HG03520 (cell line): ENCODE measurements around the gene NHLRC4.

Experiments used
- ATAC-seq: cut with Tn5 transposase; IDR thresholded peaks from one replicate; pipeline ENCODE4 v1.9.1; 2021; ENCODE audit warnings: mild to moderate bottlenecking, moderate library complexity; ENCODE audit not compliant: unreplicated experiment

Gene NHLRC4

DNA sequence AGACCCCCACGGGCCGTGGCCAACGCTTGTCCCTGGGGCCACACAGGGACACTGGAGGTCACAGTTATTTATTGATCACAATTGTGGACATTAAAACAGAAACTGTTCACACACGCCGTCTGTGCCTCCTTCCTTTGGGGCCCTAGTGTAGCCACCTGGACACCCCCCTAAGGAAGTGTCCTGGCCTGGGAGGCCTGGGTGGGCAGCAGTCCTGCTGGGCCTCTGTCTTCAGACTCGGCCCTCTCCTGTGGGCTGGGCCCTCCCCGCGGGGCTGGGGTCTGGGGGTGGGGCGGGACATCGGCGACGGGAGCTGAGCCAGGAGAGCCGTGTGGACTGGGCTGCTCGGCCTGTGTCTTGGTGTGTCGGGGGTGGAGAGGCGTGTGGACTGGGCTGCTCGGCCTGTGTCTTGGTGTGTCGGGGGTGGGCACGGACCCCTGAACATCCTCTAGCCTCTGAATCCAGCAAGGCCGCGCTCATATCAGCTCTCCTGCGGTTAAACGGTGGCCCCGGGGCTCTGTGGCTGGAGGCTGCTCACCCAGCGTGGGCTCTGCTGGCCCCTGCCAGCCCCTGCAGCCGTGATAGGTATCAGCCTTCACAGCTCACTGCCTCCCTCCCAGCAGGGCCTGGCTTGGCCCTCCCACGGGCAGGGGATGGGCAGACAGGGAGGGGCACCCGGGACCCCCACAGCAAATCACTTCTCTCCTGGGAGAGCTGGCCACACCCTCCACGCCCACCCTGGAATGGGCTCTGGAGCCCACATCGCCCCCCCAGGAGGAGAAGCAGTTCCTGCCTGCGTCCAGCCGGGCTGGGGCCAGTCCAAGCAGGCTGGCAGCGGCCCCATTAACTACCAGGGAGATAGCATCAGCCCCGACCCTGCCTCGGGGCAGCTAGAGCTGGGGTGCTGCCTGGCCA, 1.1 kb upstream of the NHLRC4 start:
- ATAC-seq, result no peak

DNA sequence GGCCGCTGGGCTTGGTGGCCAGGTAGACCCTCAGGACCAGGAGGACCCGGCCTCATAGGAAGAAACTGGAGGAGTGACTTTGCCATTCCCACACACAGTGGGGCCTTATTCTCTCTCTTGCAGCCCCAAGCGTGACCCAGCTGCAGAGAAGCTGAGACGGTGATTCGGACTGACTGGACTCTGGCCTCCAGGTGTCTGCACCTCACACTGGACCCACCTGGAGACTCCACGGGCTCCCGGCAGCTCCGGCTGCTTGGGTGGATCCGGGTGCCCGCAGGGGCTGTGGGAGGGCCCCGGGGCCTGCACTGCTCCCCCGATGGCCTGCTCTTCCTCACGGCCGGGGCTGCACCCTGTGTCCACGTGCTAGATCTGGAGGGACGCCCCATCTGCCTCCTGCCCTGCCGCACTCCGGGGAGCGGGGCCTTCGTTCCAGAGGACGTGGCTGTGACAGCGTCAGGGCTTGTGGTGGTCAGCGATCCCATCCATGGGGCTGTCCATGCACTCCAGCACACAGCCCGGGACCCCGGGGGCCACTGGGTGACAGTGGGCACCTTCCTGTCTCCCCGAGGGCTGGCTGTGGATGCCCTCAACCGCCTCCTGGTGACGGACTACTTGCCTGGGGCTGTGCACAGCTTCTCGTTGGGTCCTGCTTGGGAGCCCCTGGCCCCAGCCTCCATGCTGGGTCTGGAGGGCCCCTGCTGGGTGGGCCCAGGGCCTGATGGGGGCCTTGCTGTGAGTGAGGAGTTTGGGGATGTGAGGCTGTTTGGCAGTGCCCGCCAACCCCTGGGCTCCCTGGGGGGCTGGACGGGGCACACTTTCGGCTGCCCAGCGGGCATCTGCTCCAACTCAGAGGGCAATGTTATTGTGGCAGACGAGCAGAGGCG, 810 bp downstream of the NHLRC4 start:
- ATAC-seq, result no peak

DNA sequence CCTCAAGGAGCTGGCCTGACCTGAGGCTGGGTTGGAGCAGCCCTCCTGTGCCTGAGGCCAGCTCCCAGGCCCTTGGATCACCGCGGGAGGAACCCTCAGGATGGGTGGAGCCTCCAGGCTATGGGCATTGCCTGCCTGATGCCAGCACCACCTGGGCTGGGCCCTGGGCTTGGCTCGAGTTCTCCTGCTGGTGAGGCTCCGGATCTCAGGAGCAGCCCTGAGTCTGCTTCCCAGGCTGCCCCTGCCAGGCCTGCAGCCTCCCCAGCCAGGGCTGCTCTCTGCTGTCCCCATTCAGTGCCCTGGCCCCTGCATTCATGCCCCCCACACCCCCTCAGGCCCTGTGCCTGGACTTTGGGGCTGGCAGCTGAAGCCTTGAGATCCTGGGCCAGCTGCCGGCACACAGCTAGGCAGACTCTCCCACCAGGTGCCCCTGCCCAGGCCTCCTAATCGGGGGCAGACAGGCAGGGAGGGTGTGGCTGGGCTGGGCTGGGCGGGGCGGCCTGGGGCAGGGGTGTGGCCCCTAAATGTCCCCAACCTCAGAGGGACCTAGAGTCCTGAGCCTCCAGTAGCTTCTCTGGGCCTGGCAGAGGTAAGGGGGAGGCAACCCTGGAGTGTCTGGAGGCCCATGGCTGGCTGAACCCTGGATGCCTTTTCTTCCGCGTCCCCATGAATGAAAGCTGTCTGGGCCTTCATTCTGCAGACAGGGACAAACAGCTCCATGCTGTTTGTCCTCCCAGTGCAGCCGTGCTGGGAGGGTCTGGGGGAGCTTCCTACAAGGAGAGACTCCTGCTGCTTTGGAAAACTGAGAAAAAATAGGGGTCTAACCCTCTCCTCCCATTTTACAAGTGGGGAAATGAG, 1.8 kb downstream of the NHLRC4 start:
- no peak for ATAC-seq

GRCh38 chr16:569445-570254, 2.8 kb downstream of the NHLRC4 start, which contains the start of gene PIGQ:
PIGQ (plus strand) TSS chr16:569968; CDS start chr16:574075, 4,107 bp downstream.
- no peak for ATAC-seq

GRCh38 chr16:572865-573650, 6.3 kb downstream of the NHLRC4 start:
- ATAC-seq, result no peak

GRCh38 chr16:574021-574760, 7.4 kb downstream of the NHLRC4 start:
- ATAC-seq, result no peak

GRCh38 chr16:575354-576196, 8.8 kb downstream of the NHLRC4 start:
- no peak for ATAC-seq

GRCh38 chr16:576197-576822, 9.5 kb downstream of the NHLRC4 start:
- no peak for ATAC-seq

- ATAC-seq, result no peak
Observed at GRCh38 chr16:576823-577201, 10.0 kb downstream of the NHLRC4 start.

DNA sequence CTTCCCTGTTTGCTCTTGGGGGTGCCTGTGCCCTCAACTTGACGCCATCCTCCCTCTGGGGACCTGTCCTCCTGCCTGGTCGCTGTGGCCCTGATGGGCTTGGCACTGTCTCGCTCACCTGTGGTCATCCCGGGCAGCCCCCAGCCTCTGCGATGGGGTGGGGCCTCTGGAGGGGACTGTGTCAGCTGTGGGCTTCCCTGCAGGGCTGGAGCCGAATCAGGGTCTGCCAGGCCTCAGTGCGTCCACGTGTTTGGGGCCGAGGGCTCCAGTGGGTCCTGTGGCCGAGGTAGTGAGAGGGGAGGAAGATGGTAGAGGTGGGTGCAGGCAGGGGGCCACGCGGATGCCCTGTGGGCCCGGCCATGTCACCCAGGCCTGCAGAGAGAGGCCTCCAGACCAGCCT, 11.0 kb downstream of the NHLRC4 start:
- no peak for ATAC-seq

DNA sequence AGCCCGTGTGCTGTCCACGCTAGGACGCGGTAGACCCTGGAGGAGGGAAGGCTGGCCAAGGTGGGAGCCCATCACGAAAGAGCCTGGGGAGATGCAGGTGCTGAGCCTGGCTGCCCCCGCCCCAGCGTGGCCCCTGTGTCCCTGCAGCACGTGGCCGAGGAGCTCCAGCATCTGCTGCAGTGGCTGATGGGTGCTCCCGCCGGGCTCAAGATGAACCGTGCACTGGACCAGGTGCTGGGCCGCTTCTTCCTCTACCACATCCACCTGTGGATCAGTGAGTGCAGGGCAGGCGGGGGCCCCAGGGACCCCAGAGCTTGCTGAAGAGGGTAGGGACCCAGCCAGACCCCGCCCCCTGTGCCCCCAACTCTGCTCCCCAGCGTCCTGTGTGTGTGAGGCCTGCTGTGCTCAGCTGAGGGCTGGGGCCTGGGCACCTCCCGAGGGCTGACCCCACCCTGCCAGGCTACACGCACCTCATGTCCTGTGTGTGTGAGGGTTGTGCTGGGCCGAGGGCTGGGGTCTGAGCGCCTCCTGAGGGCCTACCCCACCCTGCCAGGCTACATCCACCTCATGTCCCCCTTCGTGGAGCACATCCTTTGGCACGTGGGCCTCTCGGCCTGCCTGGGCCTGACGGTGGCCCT, 11.5 kb downstream of the NHLRC4 start:
- no peak for ATAC-seq

- ATAC-seq, result no peak
Observed at GRCh38 chr16:578870-579405, 12.1 kb downstream of the NHLRC4 start.

DNA sequence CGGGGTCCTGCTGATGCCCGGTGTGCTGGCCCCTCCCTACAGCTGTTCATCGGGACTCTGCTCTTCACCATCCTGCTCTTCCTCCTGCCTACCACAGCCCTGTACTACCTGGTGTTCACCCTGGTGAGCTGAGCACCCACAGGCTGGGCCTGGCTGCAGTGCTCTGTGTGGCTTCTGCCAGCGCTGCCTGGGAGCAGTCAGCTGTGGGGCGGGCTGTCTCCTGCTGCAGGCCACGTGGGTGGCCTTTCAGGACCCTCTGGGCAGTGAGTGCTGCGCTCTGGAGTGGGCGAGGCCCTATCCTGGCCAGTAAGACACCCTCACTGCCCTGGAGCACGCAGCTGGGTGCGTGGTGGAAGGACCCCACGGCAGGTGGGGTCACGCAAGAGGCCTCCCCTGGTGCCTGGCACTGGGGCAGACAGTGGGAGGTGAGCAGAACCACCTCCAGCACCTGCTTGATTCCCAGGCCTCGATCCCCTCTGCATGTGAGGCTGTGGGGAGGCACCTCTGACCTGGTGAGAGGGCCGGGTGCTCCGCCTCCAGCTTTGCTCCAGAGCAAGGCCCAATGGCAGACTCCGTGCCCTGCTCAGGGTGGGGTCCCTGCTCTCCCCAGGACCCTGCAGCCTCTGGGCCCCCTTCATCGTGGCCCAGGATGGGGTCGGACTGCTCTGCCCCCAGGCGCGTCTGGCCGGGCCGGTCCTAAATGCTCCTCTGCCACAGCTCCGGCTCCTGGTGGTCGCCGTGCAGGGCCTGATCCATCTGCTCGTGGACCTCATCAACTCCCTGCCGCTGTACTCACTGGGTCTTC, 13.5 kb downstream of the NHLRC4 start:
- ATAC-seq, result no peak

GRCh38 chr16:580946-581498, 14.2 kb downstream of the NHLRC4 start:
- ATAC-seq, result no peak

DNA sequence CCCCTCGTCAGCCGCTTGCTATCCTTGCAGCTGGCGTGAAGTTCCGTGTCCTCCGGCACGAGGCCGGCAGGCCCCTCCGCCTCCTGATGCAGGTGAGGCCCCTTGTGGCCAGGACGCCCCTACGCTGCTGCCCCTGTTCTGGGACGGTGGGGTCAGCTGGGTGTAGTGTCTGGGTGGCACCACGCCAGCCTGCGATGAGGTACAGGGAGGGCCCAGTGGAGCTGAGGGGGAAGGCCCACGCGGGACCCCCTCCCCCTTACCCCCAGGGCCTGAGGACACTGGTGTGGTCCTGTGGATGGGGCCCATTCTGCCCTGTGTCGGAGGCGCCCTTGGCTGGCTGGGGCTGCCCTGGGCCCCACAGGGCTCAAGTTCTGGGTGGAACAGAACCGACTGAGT, 15.4 kb downstream of the NHLRC4 start:
- ATAC-seq, result no peak
